Measurements from ENCODE around the gene SLC39A1. TPM values are rescaled to one million over a fixed set of nuclear protein-coding genes. Genes with fewer than 3 reads are reported as not detected.

SLC39A1 gene
- total and polyA plus RNA-seq, 2 of the 8 experiments (the other 6 are each of a cell fraction or from before 2014, with no cell fraction given) = 238 to 337 TPM

GRCh38 chr1:153936011-153936802 is 27.1 kb downstream of the SLC39A1 start:
- ChIA-PET POLR2A (ENCODE audit: partially characterized antibody) (interaction anchor here (0.8 to 6.6 kb wide), 5 partner anchors 7 to 41 kb away, joined by 3 to 60 read pairs (median 8); partner anchors contain the start of genes DENND4B, GATAD2B and JTB), CTCF (ENCODE audit: partially characterized antibody) (interaction anchor here (1.8 kb wide), 1 partner anchor 13 kb away, joined by 5 read pairs; the partner anchor contains the start of gene GATAD2B)
- no peak overlapping the region for H3K27ac ChIP-seq (ENCODE audit: low read depth, low read length)
- no peaks in the 10 kb centered on the region for H3K27me3 ChIP-seq (replicated peaks in 1 of 4; ENCODE audit: control insufficient read depth in 3 of 4, extremely low read depth in 1 of 4, insufficient read depth in 3 of 4, low read length in 3 of 4)
- H3K79me2 ChIP-seq (ENCODE audit: control insufficient read depth in 1 of 2, insufficient read depth in 2 of 2, low read length in 2 of 2) = no peaks in the 10 kb centered on the region
- H3K4me3 ChIP-seq (ENCODE audit: extremely low read depth in 1 of 4, insufficient read depth in 2 of 4, low read depth in 3 of 4, low read length in 4 of 4) = no peak overlapping the region
- peaks cover 15 to 66% (median 51%) of the 10 kb centered on the region in 4 experiments for H3K36me3 ChIP-seq (ENCODE audit: control insufficient read depth in 2 of 4, insufficient read depth in 4 of 4, low read length in 3 of 4)
- H2AK5ac ChIP-seq (ENCODE audit: low read depth, low read length) = no peak overlapping the region
- H4K5ac ChIP-seq (ENCODE audit: insufficient read length, low read depth, low read length) = no peak overlapping the region
- no peaks in the 10 kb centered on the region for H3K9me3 ChIP-seq (ENCODE audit: insufficient read depth in 2 of 2, low read depth in 1 of 2, low read length in 1 of 2)
- H4K8ac ChIP-seq (ENCODE audit: extremely low read depth, insufficient read depth, low read length) = no peak overlapping the region
- H2BK12ac ChIP-seq (ENCODE audit: low read depth, low read length) = no peak overlapping the region
- H3K56ac ChIP-seq (replicated peaks; ENCODE audit: insufficient read length, low read depth, low read length) = no peak overlapping the region
- no peaks in the 10 kb centered on the region; the same call in 1 of the 2 replicates for H3K79me1 ChIP-seq (ENCODE audit: low read depth, low read length)
- FAIRE-seq (no peak), DNase-seq (ENCODE audit: low read depth in 1 of 2, low spot score in 2 of 2) (no peak)
- no peak overlapping the region for H3K23ac ChIP-seq (ENCODE audit: insufficient read length)
- H3K9ac ChIP-seq (replicated peaks in 1 of 4; ENCODE audit: extremely low read depth in 1 of 4, low read depth in 3 of 4, low read length in 3 of 4) = no peak overlapping the region
- no peak overlapping the region for H3K18ac ChIP-seq (ENCODE audit: extremely low read depth, low read length)
- H4K91ac ChIP-seq (replicated peaks; ENCODE audit: insufficient read length, low read length) = no peak overlapping the region
- H2BK15ac ChIP-seq (ENCODE audit: low read length) = no peak overlapping the region
- H2BK20ac ChIP-seq (ENCODE audit: low read length) = no peak overlapping the region
- no peak overlapping the region for H3K14ac ChIP-seq (ENCODE audit: insufficient read length)
- no peak overlapping the region for H2BK120ac ChIP-seq (replicated peaks; ENCODE audit: low read depth, low read length)
- no peak overlapping the region for H2BK5ac ChIP-seq (ENCODE audit: low read depth, low read length)
- WGBS, 2 experiments (ENCODE audit: extremely low coverage in 1 of 2, insufficient coverage in 1 of 2, insufficient read length in 1 of 2, insufficient replicate concordance in 2 of 2, low coverage in 1 of 2, low lambda C conversion rate in 2 of 2, missing lambda C conversion rate in 1 of 2) = 93% methylated on average over 12 of the region's 12 CpGs; no CpG with 5 or more reads in 1 of the 2 experiments
- H3K4me1 ChIP-seq (replicated peaks in 1 of 4; ENCODE audit: control insufficient read depth in 3 of 4, insufficient read depth in 4 of 4, low read length in 3 of 4) = no peaks in the 10 kb centered on the region
- H3K4me2 ChIP-seq (ENCODE audit: insufficient read depth in 1 of 2, low read depth in 2 of 2, low read length in 2 of 2) = no peak overlapping the region
- no peaks in the 10 kb centered on the region for H3K23me2 ChIP-seq (ENCODE audit: low read depth, low read length)
- H2AFZ ChIP-seq (ENCODE audit: low read length) = no peak overlapping the region
- H4K20me1 ChIP-seq (replicated peaks in 1 of 2; ENCODE audit: control insufficient read depth in 1 of 2, insufficient read depth in 2 of 2, low read length in 2 of 2) = peaks cover 0 to 10% of the 10 kb centered on the region in 2 experiments
- no peak overlapping the region for H3K4ac ChIP-seq (replicated peaks; ENCODE audit: insufficient read length, low read depth, low read length)
- no peak for TF ChIP-seq JUN (IDR thresholded peaks at IDR 0.05; ENCODE audit: low read depth, low read length)
- no peak for TF ChIP-seq GTF2F1 (IDR thresholded peaks at IDR 0.05; ENCODE audit: borderline replicate concordance, low read depth, low read length)
- no peak for TF ChIP-seq ZNF274 (IDR thresholded peaks at IDR 0.05; ENCODE audit: borderline replicate concordance, extremely low read depth, low read length)
- no peak for TF ChIP-seq JUND (IDR thresholded peaks at IDR 0.05; ENCODE audit: low read length)
- no peak for TF ChIP-seq NRF1 (IDR thresholded peaks at IDR 0.05; ENCODE audit: low read depth, low read length)
- no peak for TF ChIP-seq HDAC6 (IDR thresholded peaks at IDR 0.05; ENCODE audit: low read depth, low read length)
- no peak for TF ChIP-seq RNF2 (IDR thresholded peaks at IDR 0.05; ENCODE audit: borderline replicate concordance, low read depth, low read length, missing control alignments, poor library complexity, severe bottlenecking)
- TF ChIP-seq SIRT6 (IDR thresholded peaks at IDR 0.05; ENCODE audit: low read length) = no peak
- no peak for TF ChIP-seq CBX8 (IDR thresholded peaks at IDR 0.05; ENCODE audit: borderline replicate concordance, low read depth, low read length)
- no peak for TF ChIP-seq SP2 (IDR thresholded peaks at IDR 0.05; ENCODE audit: low read length)
- no peak for TF ChIP-seq SIX5 (IDR thresholded peaks at IDR 0.05; ENCODE audit: low read depth, low read length)
- no peak for TF ChIP-seq CEBPB (IDR thresholded peaks at IDR 0.05; ENCODE audit: low read depth, low read length)
- TF ChIP-seq EZH2 (IDR thresholded peaks at IDR 0.05; ENCODE audit: low read depth, low read length, severe bottlenecking) = no peak
